Activated T-cell treated with anti-CD3 and anti-CD28 coated beads, Interleukin-2, amount 50 U/mL, for 48 hours (primary cell): ENCODE results near the gene STRADB.
"Not testable (repeated sequence)": the region's sequence is repeated elsewhere in the genome, so short reads cannot be mapped to it uniquely, and the experiment has no call there.

Source experiments
- DNase-seq, 2 experiments: peaks; one replicate each; pipeline ENCODE4 v3.0.0-alpha.2; 2020

Gene STRADB, protein sequence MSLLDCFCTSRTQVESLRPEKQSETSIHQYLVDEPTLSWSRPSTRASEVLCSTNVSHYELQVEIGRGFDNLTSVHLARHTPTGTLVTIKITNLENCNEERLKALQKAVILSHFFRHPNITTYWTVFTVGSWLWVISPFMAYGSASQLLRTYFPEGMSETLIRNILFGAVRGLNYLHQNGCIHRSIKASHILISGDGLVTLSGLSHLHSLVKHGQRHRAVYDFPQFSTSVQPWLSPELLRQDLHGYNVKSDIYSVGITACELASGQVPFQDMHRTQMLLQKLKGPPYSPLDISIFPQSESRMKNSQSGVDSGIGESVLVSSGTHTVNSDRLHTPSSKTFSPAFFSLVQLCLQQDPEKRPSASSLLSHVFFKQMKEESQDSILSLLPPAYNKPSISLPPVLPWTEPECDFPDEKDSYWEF

DNA sequence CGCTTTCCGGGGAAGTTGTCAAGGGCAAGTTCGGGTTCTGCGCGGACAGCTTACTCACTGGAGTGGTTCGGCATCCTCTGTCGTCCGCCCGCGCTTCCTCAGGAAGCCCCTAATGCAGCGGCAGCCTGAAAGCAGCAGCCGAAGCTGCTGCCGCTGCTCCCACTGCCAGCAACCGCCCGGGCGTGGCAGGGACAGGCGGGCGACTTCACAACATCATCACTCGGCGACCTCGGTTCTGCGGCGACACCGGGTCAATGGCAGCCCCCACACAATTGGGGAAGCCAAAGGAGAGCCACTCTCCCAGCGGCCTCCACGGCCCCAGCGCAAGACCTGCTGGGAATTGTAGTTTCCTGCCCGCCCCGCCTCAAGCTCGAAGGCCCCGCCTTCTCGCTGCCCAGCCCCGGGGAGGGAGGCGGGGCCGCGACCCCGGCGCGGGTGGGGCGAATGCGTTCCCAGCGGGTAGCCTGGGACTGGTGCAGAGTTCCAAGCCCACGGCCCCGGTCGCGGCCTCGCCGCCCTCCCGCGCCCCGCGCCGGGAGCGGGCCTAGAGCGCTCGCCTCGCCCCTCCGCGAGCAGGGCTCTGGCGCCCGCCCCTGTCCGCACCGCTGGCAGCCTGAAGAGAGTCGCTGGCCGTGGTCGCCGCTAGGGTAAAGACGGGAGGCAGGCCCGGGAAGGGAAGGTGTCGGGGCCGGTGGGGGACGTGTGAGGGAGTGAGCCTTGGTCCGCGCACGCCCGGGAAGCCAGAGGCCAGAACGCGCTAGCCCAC, at the start of gene STRADB, which contains the start of gene TRAK2:
Gene STRADB (plus strand): TSS at position 449 of the 766 bp plus-strand sequence. CDS start 3,101 bp downstream, outside the sequence.
Gene TRAK2 (minus strand): TSS at position 167 of the 766 bp plus-strand sequence. CDS start 30,951 bp downstream, outside the sequence.
- DNase-seq = peak; percentile 94 to 96

DNA sequence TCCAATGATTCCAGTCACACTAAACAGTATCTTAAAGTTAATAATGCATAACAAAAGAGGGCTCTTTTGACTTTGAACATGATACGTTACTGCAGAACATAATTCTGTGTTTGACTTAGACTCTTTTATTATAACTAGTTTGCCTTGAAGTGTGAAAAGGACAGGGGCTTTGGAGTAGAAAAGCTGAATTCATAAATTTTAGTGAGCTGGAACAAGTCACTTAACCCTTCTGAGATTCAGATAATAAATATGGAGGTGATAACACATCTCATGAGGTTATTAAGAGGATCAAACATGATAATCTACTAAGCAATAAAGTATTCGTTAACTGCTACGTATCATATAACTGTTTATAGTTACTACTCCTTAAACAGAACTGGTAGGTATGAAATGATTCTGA, 49.7 kb upstream of the STRADB start:
- no peak for DNase-seq

DNA sequence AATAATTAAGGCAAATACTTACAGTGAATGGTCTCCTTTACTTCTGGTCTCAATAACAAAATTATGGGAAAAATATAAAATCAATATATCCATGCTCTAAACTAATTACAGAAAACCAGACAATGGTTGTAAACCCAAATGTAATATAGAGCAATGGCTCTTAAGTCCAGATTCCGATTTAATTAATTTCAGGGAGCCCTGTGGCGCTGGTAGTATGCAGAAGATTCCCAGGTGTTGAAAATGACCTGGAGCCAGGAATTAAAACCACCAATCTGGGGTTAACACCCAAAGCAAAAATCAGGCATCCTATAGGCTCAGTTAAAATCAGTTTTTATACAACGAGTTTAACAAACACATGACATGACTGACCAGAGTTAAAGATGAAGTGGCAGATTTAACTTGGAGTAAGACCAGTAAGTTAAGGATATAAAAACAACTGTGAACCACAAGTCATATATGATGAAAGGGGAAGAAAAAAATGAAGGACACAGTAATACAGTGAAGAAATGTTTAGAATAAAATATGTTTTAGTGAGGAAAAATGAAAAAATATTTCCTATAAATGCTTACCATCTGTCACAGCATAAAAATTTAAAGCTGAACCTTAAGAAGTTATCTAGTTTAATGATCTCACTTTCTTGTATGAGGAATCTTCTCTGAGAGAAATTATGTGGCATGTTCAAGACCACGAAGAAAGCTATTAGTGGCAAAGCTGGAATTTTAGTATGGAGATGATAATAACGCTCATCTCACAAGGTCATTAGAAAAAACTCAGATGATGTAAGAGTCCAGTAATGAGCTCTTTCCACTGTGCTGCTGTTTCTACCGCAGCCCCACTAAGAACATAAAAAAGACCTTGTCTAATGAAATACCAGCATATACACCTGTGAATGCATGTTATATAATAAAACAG, 48.6 kb upstream of the STRADB start:
- no peak for DNase-seq

DNA sequence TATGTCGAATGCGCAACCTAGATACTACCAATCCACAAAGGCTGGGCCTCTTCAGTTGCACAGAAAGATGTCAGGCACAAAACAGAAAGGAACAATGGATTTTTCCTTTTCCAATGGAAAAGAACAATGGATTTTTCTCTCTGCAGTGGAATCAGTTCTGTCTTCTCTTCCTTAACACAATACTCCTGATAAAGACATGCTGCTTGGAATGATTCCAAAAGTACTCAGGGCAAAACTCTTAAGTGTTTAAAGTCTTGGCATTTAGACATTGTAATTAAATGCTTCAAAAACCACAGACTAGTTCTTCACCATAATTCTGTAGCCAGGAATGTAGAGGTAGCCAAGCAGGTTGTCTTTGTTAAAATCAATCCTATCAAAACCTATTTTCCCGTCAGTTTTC, 47.7 kb upstream of the STRADB start:
- DNase-seq = no peak

DNA sequence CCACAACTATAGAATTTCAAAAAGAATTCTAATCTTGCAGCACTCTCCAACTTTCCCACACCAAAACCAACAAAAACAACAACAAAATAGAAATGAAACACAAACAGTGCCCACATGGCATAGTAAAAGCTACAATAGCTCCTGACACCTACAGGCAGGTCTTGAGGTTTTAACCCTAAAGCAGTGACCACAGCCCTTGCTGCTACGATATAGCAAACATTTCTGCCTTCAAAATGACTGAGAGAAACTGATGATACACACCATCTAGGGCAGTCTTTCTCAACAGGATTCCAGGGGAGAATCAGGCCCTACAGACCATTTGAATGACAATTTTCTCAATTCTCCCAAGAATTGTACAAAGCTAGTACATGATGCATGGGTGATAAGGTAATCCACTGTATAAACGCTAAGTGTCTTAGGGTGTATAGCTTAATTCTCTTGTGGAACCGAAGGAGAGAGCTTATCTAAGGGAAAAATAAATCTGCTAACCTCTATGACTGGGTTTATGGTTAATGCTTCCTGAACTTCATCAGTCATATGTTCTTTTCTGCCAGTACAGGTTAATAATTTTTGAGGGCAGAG, 46.8 kb upstream of the STRADB start:
- no peak for DNase-seq

DNA sequence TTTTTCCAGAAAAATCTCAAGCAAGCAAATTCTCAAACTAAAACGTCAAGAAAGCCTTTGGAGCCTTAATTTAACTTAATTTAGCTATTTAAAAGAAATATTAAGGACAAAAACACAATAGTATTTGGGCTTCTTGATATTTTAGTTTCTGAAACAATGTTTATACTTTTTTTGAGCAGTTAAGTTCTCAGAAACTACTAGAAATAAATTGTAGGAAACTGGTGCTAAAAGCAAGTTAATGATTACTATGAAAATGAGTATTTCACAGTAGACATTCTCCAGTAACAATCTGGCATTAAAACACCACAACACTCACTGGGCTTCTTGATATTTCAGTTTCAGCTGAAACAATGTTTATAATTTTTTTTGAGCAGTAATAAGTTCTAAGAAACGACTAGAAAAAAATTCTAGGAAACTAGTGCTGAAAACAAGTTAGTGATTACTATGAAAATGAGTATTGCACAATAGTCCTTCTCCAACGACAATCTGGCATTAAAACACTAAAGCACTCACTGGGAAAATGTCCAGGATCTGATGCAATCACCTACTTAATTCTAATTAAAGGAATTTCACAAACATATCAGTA, 45.4 kb upstream of the STRADB start:
- no peak for DNase-seq

DNA sequence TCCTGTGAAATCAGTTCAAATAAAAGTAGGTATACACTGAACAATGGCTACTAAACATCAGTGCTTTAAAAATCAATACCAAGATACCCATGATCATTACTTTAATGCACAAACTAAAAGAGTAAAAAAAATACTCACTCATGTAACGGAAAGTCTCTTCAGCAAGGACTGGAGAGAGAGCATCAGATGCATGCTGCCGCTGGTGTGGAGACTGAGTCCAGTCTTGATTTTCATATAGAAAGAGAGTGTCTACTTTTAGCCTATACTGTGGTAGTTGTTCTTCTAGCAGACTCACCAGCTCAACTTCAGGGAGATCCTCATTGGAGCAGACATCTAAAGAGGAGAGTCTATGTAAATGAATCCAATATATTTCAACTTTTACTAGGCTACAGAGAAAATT, 44.3 kb upstream of the STRADB start:
- no peak for DNase-seq

DNA sequence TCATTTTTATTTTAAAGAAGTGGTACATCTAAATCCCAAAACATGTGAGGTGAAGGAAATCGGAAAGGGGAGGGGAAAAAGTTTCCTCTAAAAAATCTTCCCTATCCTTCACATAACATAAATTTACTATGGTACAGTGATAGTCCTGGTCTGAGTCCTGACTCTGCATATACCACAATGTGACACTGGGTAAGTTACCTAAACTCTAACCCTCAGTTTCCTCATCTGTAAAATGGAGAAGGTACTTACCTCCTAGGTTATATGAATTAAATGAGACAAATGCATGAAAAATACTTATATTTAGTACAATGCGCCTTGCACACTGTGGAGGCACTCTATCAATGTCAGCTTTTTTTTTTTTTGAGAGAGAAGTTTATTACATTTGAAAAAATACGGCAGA, 42.6 kb upstream of the STRADB start:
- no peak for DNase-seq

DNA sequence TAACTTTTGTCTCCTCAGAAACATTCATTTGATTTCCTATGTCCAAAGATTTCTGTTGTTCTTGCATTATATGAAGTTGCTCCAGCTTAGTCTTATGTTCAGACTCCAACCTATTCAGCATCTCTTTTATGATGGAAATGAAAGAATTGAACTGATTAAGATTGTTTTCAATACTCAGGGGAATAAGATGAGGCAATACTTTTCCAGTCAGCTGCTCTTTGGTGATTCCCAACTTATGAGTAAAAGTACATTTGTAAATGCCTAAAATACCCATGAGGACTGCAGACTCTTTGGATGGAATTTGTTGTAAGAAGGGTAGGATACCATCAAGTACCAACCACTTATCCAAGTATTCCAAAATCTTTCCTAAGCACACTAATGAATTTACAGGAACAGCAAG, 40.1 kb upstream of the STRADB start:
- DNase-seq = no peak

DNA sequence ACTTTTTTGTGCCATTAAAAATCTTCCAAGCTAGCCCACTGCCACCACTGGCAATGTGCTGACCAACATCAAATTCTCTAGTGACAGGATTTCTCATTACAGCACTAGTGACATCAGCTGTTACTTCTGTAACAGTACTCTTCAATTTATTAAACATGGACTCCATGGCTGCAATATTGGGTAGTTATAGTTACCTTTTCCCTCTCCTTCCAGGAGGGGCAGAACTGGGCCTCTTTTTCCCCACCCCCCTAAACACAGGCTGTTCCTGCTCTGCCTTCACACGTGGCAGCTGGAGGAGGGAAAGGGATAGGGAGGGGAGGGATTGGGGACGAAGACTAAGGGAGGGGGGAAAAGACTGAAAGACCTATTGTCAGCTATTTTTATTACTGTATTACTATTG, 38.4 kb upstream of the STRADB start:
- DNase-seq = no peak

DNA sequence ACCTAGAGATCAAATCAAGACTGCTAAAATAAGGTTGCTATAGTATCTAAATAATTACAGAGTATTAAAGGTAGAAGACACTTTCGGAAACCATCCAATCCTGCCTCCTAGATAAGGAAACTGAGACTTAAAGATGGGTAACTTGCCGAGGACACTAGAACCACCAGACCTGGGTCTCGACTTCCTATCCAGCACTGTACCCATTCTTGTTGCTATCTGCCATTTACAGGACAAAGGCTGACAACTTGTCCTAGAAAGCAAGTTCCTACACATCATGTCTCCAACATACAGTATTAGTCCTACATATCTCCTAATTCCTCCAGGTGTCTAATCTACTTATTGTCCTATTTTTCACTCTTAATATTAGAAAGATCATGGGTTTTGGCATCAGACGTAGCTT, 38.0 kb upstream of the STRADB start:
- DNase-seq = no peak

DNA sequence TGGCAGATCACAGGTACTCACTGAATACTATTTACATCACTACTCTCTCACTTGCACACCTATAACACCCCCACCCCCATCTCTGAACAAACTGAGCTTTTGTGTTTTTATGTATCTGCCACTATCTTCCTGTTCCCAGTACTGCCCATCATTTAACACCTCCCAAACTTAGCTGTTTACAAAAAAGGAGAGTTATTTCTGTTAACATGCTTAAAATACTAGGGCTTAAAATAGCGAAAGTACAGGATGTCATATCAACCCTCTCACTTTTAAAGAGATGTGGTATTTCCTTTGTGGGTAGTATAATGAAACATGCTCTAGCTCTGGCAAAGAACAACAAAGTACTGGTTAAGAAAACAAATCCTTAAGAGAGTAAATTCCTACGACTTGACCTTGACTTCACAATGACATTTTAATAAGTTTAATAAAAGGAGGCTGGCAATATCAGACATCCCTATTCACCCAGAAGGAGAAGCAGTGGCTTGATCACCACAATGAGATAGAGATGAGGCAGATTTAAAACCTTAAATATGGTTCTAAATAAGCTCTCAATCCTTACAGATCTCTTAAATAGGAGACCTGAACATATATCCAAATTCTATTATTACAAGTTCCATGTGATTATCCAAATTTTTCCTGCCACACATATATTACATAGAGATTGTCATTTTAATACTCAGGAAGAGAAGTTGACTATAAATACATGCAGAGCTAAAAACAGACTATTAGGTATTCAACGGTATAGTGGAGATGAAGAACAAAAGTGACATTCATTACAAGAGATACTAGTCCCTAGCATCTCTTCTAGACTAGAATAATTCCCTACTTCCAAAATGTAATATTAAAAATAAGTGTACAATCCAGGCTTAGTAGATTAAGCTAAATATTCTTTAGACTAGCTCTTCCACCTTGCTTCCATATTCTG, 37.2 kb upstream of the STRADB start:
- no peak for DNase-seq

DNA sequence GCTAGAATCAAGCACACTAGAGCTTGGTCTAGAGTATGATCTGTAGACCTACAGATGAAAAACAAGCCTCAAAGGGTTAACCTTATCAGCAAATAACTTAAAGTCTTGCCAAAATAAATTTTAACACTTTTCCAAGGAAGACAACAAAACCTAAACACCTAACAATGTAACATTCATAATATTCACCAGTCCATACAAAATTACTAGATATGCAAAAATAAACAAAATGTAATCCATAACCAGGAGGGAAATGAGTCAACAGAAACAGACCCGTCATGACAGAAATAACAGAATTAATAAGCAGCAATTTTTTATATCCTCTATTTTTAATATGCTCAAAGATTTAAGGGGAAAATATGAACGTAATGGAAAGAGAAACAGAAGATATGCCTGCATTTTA, 36.4 kb upstream of the STRADB start:
- no peak for DNase-seq

DNA sequence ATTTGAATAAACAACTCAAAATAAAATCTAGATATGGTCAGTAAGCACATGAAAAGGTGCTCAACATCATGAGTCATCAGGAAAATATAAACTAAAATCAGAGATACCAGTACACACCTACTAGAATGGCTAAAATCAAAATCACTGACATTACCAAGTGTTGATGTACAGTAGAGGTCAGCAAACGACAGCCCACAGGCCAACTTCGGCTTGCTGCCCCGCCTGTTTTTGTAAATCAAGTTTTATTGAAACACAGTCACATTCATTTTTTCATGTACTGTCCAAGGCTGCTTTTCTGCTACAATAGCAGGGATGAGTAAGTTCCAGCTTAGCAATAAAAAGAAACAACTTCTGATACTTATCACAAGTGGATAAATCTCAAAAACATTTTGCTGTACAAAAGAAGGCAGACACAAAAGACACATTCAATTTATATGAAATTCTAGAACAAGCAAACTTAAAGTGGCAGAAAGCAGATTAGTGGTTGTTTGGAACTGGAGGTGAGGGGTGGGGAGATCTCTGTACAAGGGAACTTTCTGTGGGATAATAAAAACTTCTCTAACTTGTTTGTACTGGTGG, 32.4 kb upstream of the STRADB start:
- DNase-seq = no peak

DNA sequence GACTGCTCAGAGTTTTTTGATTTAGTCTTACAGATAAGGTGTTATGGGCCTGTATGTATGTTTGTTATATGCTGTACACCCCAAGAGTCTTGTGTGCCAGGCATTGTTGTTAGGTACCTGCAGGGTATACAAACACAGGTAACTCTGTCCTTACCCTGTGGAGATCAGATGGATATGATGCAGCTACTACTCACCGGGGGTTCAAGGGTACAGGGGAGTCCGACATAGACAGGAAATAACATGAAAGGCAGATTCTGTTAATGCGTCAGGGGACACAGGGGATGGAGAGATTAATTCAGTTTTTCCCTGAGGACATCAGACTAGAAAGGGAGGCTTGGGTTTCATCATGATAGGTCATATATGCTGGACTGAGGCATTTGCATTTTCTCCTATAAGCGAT, 31.6 kb upstream of the STRADB start:
- no peak for DNase-seq

DNA sequence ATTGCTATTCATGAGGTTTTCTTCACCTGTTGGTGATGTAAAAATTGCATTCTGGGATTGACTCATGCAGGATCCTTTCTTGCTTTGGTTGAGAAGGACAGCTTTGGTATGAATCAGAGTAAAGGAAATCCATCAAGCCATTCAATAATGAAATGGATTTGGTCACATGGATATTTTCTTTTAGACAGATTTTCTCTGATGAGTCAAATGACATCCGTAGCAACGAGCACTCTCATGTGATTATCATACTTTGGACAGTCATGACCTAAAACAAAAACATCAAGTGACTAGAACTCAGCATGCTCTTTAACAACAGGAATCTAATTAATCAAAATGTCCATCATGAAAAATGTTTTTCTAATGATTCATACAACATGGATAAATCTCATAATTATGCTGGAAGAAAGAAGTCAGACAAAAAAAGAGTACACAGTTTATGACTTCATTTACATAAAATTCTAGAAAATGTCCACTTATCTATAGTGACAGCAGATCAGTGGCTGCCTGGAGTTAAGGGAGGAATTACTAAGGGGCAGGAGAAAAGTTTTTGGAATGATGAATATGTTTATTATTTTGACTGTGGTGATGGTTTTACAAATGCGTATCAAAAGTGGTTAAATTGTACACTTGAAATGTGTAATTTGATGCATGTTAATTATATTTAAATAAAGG, 31.0 kb upstream of the STRADB start:
- DNase-seq = no peak

DNA sequence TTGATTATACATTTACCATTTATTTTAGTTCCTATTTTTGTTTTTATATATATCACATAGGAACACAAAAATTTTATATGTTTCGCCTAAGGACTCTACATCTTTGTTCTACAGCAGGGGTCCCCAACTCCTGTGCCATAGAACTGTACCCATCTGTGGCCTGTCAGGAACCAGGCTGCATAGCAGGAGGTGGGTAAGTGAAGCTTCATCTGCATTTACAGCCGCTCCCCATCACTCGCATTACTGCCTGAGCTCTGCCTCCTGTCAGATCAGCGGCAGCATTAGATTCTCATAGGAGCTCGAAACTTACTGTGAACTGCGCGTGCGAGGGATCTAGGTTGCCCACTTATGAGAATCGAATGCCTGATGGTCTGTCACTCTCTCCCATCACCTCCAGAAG, 25.6 kb upstream of the STRADB start:
- DNase-seq = no peak

DNA sequence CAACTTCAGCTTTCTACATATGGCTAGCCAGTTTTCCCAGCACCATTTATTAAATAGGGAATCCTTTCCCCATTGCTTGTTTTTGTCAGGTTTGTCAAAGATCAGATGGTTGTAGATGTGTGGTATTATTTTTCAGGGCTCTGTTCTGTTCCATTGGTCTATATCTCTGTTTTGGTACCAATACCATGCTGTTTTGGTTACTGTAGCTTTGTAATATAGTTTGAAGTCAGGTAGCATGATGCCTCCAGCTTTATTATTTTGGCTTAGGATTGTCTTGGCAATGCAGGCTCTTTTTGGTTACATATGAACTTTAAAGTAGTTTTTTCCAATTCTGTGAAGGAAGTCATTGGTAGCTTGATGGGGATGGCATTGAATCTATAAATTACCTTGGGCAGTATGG, 23.2 kb upstream of the STRADB start:
- not testable (repeated sequence) for DNase-seq

DNA sequence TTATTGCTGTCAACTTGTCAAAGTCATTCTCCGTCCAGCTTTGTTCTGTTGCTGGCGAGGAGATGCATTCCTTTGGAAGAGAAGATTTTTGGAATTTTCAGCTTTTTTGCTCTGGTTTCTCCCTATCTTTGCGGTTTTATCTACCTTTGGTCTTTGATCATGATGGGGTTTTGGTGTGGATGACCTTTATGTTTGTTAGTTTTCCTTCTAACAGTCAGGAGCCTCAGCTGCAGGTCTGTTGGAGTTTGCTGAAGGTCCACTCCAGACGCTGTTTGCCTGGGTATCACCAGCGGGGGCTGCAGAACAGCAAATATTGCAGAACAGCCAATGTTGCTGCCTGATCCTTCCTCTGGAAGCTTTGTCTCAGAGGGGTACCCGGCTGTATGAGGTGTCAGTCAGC, 21.7 kb upstream of the STRADB start:
- not testable (repeated sequence) for DNase-seq

DNA sequence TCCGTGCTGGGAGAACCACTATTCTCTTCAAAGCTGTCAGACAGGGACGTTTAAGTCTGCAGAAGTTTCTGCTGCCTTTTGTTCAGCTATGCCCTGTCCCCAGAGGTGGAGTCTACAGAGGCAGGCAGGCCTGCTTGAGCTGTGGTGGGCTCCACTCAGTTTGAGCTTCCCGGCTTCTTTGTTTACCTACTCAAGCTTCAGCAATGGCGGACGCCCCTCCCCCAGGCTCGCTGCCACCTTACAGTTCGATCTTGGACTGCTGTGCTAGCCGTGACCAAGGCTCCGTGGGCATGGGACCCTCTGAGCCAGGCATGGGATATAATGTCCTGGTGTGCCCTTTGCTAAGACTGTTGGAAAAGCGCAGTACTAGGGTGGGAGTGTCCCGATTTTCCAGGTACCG, 21.2 kb upstream of the STRADB start:
- not testable (repeated sequence) for DNase-seq
